ENCODE data around the gene SMYD3. TPM values are rescaled to one million over a fixed set of nuclear protein-coding genes. Genes with fewer than 3 reads are reported as not detected.

SMYD3 gene
- total and polyA plus RNA-seq, 2 of the 4 experiments (the other 2 are of a cell fraction): 26.5 to 37.6 TPM

DNA sequence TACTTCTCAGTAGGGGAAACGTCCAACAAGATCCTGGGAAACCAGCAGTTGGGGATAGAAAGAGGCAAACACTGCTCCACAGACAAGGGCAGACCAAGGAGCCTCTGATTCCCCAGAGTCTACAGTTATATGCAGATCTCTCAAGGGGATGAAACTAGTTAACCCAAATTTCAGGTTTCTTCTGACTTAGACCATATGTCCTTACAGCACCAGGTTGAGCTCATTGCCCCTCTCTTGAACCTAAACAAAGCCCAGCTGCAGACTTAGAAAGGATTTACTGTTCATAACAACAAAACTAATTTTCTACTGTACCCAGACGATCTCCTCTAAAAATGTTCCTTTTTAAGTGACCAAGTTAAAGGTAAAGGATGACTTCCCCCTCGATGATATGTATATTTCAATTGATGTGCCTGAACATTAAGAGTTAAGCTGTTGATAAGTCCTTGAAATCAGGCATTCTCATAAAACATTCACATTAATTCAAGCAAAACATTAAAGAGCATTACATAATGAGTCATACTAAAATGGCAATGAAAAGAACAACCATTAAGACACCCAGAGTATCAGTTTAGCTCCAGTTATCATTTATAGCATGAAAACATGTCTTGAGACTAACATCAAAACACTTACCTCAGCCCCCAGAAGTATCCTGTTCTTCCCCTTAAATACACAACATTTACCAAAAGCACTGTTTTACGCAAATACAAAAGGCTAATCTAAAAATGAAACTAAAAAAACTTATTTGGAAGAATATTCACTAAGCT is 24.1 kb downstream of the SMYD3 start (continued):
- TF ChIP-seq, protein P1, sequence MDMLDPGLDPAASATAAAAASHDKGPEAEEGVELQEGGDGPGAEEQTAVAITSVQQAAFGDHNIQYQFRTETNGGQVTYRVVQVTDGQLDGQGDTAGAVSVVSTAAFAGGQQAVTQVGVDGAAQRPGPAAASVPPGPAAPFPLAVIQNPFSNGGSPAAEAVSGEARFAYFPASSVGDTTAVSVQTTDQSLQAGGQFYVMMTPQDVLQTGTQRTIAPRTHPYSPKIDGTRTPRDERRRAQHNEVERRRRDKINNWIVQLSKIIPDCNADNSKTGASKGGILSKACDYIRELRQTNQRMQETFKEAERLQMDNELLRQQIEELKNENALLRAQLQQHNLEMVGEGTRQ (IDR thresholded peaks at IDR 0.05; ENCODE audit: low read depth, low read length): no peak

DNA sequence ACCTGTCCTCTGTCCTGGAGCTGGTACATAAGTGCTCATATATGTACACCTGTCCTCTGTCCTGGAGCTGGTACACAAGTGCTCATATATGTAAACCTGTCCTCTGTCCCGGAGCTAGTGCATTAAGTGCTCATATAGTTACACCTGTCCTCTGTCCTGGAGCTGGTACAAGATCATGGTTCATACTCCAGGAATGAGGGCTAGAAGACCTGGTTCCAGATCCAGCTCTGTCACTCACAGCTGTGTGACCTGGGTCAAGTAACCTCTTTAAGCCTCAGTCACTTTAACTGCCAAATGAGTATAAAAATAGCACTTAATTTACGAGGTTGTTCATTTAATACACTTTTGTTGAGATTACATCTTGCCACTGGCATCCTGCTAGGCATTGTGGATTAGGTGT is 28.0 kb downstream of the SMYD3 start:
- H4K5ac ChIP-seq (ENCODE audit: low read depth, low read length): no peak overlapping the region
- H3K9me3 ChIP-seq (ENCODE audit: control insufficient read depth, insufficient read depth, low read length): no peaks in the 10 kb centered on the region
- CTCF ChIA-PET: interaction anchor here (0.6 kb wide), 1 partner anchor 11 kb away, joined by 4 read pairs; no protein-coding TSS in a partner anchor
- intact Hi-C loops (cut with micrococcal nuclease) (no loop called here), in situ Hi-C loops (cut with MboI; ENCODE audit: low sequenced_read_pairs) (no loop called here), dilution Hi-C loops (cut with HindIII; ENCODE audit: low sequenced_read_pairs, unreplicated experiment) (no loop called here)
- POLR2A ChIA-PET (ENCODE audit: unreplicated experiment): no interaction called here
- no peak for DNase-seq
- H3K9me1 ChIP-seq (ENCODE audit: insufficient read depth, low read length): 0 out of 2 replicates have a peak, but pooled peaks cover 3% of the 10 kb centered on the region
- no peak overlapping the region for H4K91ac ChIP-seq (ENCODE audit: insufficient read depth, low read depth, low read length)
- H3K4ac ChIP-seq (ENCODE audit: low read depth, low read length): no peak overlapping the region
- no peaks in the 10 kb centered on the region for H4K20me1 ChIP-seq (ENCODE audit: insufficient read depth, low read length)
- TF ChIP-seq SMC3 (IDR thresholded peaks at IDR 0.05; ENCODE audit: low read depth, low read length) (no peak), CHD1 (IDR thresholded peaks at IDR 0.05; ENCODE audit: low read depth, low read length) (no peak), NFE2L2 (IDR thresholded peaks at IDR 0.05; ENCODE audit: low read depth, low read length) (no peak), MAZ (IDR thresholded peaks at IDR 0.05; ENCODE audit: borderline replicate concordance, low read depth, low read length) (no peak), FOS (IDR thresholded peaks at IDR 0.05; ENCODE audit: low read depth, low read length) (no peak), RAD21 (IDR thresholded peaks at IDR 0.05; ENCODE audit: low read length) (no peak), BHLHE40 (IDR thresholded peaks at IDR 0.05; ENCODE audit: low read depth, low read length) (no peak), MXI1 (IDR thresholded peaks at IDR 0.05; ENCODE audit: borderline replicate concordance, low read depth, low read length) (no peak)
- H2AK9ac ChIP-seq (replicated peaks; ENCODE audit: low read depth, low read length, poor library complexity): no peak overlapping the region
- no peak overlapping the region for H2BK15ac ChIP-seq (ENCODE audit: low read depth, low read length)
- H3K23ac ChIP-seq (ENCODE audit: low read depth, low read length): no peak overlapping the region
- H3K56ac ChIP-seq (ENCODE audit: extremely low read depth, insufficient read depth, low read length): no peak overlapping the region
- no peak overlapping the region for H4K8ac ChIP-seq (ENCODE audit: low read depth in 2 of 2, low read length in 2 of 2)
- no peak overlapping the region for H3K18ac ChIP-seq (ENCODE audit: low read depth, low read length)
- no peak overlapping the region for H3K4me3 ChIP-seq (ENCODE audit: insufficient read depth, low read depth, low read length)
- no peak overlapping the region for H3K9ac ChIP-seq (ENCODE audit: low read depth, low read length)
- ATAC-seq (ENCODE audit: low read depth): no peak
- no peak overlapping the region for H2BK120ac ChIP-seq (ENCODE audit: low read depth, low read length)
- H2BK5ac ChIP-seq (ENCODE audit: low read depth, low read length, poor library complexity, severe bottlenecking): no peak overlapping the region
- H3K27ac ChIP-seq (ENCODE audit: insufficient read depth, low read length): no peak overlapping the region
- peaks cover 28 to 31% of the 10 kb centered on the region in 2 experiments; a peak in 3 of 4 replicates for H3K79me1 ChIP-seq (ENCODE audit: low read depth in 1 of 2, low read length in 2 of 2)
- H2AFZ ChIP-seq (replicated peaks; ENCODE audit: low read length, poor library complexity): no peak overlapping the region
- no peaks in the 10 kb centered on the region for H3K36me3 ChIP-seq (ENCODE audit: control insufficient read depth, insufficient read depth, low read length)
- H2AK5ac ChIP-seq (ENCODE audit: low read depth, low read length): no peak overlapping the region
- no peak overlapping the region for H3K4me2 ChIP-seq (ENCODE audit: low read depth, low read length)
- no peaks in the 10 kb centered on the region for H3K27me3 ChIP-seq (ENCODE audit: control insufficient read depth, insufficient read depth, low read length)
- H3K14ac ChIP-seq (replicated peaks; ENCODE audit: low read depth, low read length): no peak overlapping the region
- 100% methylated on average over 1 of the region's 2 CpGs; no CpG with 5 or more reads in 1 of the 2 experiments for WGBS, 2 experiments (ENCODE audit: extremely low coverage in 2 of 2, insufficient read length in 1 of 2)
- no TSS peak for BruUV-seq (replicated peaks)
- no peak overlapping the region for H2BK20ac ChIP-seq (ENCODE audit: low read depth, low read length)
- H3K4me1 ChIP-seq (ENCODE audit: control insufficient read depth, insufficient read depth, low read length): peaks cover 3% of the 10 kb centered on the region
